ENCODE results near the gene PIF1. TPM values are rescaled to one million over a fixed set of nuclear protein-coding genes. Genes with fewer than 3 reads are reported as not detected.

Gene PIF1
- total RNA-seq, 1 donor from 2014 or later = 2.3 TPM

DNA sequence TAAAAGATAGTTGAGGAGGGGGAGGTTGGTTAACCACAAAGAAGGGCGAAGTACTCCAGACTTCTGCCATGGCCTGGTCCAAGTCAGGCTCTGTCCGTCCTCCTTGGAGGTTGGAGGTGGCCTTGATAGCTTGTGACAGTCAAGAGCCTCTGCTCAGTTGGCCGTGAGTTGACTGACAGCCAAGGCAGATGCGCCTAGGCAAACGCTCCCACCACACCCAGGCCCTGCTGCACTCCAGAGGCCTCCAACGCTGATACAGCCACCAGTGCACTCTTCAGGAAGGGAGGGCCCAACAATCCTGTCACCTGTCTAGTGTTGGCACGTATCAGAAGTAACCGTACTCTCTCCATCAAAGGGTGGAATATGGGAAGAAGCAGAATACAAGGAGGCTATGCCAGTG, 59.4 kb downstream of the PIF1 start:
- no peak for DNase-seq (ENCODE audit: low read depth)
- H3K36me3 ChIP-seq (ENCODE audit: control insufficient read depth, insufficient read depth, low read length) = no peaks in the 10 kb centered on the region
- no peak overlapping the region for H3K4me3 ChIP-seq (ENCODE audit: low read depth, low read length)
- no peaks in the 10 kb centered on the region for H3K27me3 ChIP-seq (ENCODE audit: control insufficient read depth, insufficient read depth, low read length)
- TF ChIP-seq, protein P1, sequence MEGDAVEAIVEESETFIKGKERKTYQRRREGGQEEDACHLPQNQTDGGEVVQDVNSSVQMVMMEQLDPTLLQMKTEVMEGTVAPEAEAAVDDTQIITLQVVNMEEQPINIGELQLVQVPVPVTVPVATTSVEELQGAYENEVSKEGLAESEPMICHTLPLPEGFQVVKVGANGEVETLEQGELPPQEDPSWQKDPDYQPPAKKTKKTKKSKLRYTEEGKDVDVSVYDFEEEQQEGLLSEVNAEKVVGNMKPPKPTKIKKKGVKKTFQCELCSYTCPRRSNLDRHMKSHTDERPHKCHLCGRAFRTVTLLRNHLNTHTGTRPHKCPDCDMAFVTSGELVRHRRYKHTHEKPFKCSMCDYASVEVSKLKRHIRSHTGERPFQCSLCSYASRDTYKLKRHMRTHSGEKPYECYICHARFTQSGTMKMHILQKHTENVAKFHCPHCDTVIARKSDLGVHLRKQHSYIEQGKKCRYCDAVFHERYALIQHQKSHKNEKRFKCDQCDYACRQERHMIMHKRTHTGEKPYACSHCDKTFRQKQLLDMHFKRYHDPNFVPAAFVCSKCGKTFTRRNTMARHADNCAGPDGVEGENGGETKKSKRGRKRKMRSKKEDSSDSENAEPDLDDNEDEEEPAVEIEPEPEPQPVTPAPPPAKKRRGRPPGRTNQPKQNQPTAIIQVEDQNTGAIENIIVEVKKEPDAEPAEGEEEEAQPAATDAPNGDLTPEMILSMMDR (IDR thresholded peaks at IDR 0.05; ENCODE audit: insufficient read depth, low read length, poor library complexity, severe bottlenecking) = no peak

Other genes starting within 250 kb of the PIF1 start
- gene RBPMS2, start 50.1 kb downstream of the PIF1 start, total RNA-seq = 1.4 and 1.9 TPM in 2 replicates
- 11.0 and 13.4 TPM in 2 replicates for gene PLEKHO2, start 16.3 kb upstream of the PIF1 start, total RNA-seq
- 1.9 and 2.4 TPM in 2 replicates for gene ANKDD1A, start 86.3 kb upstream of the PIF1 start, total RNA-seq
- 116 and 118 TPM in 2 replicates for gene SPG21, start 164.3 kb upstream of the PIF1 start, total RNA-seq
- gene MTFMT, start 204.0 kb upstream of the PIF1 start, total RNA-seq = 17.3 and 18.5 TPM in 2 replicates
- not detected in 2 replicates for gene SLC51B, start 219.7 kb upstream of the PIF1 start, total RNA-seq
- 0.92 TPM in 1 of 2 replicates, not detected in the other for gene RASL12, start 242.3 kb upstream of the PIF1 start, total RNA-seq

Data from kidney epithelial cell (primary cell).